HL-60 (cell line): ENCODE data around the gene PDGFD.

Experiments
- CTCF ChIP-seq: IDR thresholded peaks from one replicate; pipeline ENCODE4 v1.5.1; 2011; ENCODE audit warnings: low read length, control low read depth, inconsistent platforms; ENCODE audit not compliant: insufficient read depth
- GABPA ChIP-seq: IDR thresholded peaks from 2 replicates; pipeline ENCODE4 v1.6.1; 2012; ENCODE audit warnings: low read depth
- POLR2AphosphoS5 ChIP-seq: IDR thresholded peaks from 2 replicates; pipeline ENCODE4 v1.6.1; 2012; ENCODE audit warnings: low read depth
- REST ChIP-seq: IDR thresholded peaks from 2 replicates; pipeline ENCODE4 v1.6.1; 2012; ENCODE audit warnings: low read depth; ENCODE audit not compliant: insufficient replicate concordance

GRCh38 chr11:104159356-104159755, 4.6 kb downstream of the PDGFD start:
- TF ChIP-seq CTCF (no peak), REST (no peak), POLR2AphosphoS5 (no peak), GABPA (no peak)
